SK-N-SH (cell line): Measurements from ENCODE around the gene TRHDE. TPM values are rescaled to one million over a fixed set of nuclear protein-coding genes. Genes with fewer than 3 reads are reported as not detected.
A peak's percentile ranks its signal among the peaks of the same experiment; 100 is the strongest.

ENCODE experiments used
- CTCF ChIA-PET: fragments of 300-600, 350-600 bp; formaldehyde crosslinking; extraction: SDS; loops from one replicate; lab custom pipeline; 2021; lab: Yijun Ruan, JAX
- POLR2A ChIA-PET: fragments of 350-600 bp; sonication (Branson Sonifier 250); formaldehyde crosslinking; extraction: SDS; loops from one replicate; lab custom pipeline; 2020; ENCODE audit warnings: antibody characterized with exemption, inconsistent platforms; lab: Yijun Ruan, JAX
- DNase-seq: peaks from one replicate; pipeline ENCODE4 v3.0.0; 2012
- H2AFZ ChIP-seq: fragments of 200-600 bp; sonication (generic); 2 replicates; pipeline ENCODE4 v1.8.1; 2016; ENCODE audit warnings: antibody characterized with exemption, mild to moderate bottlenecking, low read depth
- H3F3A ChIP-seq: fragments of 200-600 bp; sonication (generic); replicated peaks from 2 replicates; pipeline ENCODE3; 2016; ENCODE audit warnings: antibody characterized with exemption, mild to moderate bottlenecking; ENCODE audit not compliant: insufficient read depth
- H3K27ac ChIP-seq, 2 experiments: fragments of 200-500 bp in 1 of 2; fragments of 200-600 bp in 1 of 2; sonication (Bioruptor generic) in 1 of 2; sonication (generic), shearing (Covaris generic) in 1 of 2; 2 replicates each; pipeline versions ENCODE4 v1.5.1 to v1.6.1; 2014 to 2016; ENCODE audit warnings: low read depth in 2 of 2, inconsistent platforms in 1 of 2, low read length in 1 of 2, mild to moderate bottlenecking in 1 of 2, mixed read lengths in 1 of 2
- H3K27me3 ChIP-seq: fragments of 200-600 bp; sonication (generic), shearing (Covaris generic); 2 replicates; pipeline ENCODE4 v1.6.1; 2016; ENCODE audit warnings: mixed run types; ENCODE audit not compliant: insufficient read depth
- H3K36me3 ChIP-seq, 2 experiments: fragments of 200-500 bp in 1 of 2; fragments of 200-600 bp in 1 of 2; sonication (Bioruptor generic) in 1 of 2; sonication (generic) in 1 of 2; replicated peaks in 1 of 2; 2 replicates each; pipeline versions ENCODE3 to v1.5.1; 2014 to 2016; ENCODE audit warnings: low read length in 1 of 2, mild to moderate bottlenecking in 1 of 2; ENCODE audit not compliant: insufficient read depth in 2 of 2, control insufficient read depth in 1 of 2
- H3K4me1 ChIP-seq, 2 experiments: fragments of 200-500 bp in 1 of 2; fragments of 200-600 bp in 1 of 2; sonication (Bioruptor generic) in 1 of 2; sonication (generic), shearing (Covaris generic) in 1 of 2; 2 replicates each; pipeline versions ENCODE4 v1.5.1 to v1.6.1; 2014 to 2016; ENCODE audit warnings: low read depth in 1 of 2, low read length in 1 of 2, mixed run types in 1 of 2; ENCODE audit not compliant: insufficient read depth in 2 of 2, control insufficient read depth in 1 of 2
- H3K4me2 ChIP-seq: fragments of 200-600 bp; sonication (generic), shearing (Covaris generic); 2 replicates; pipeline ENCODE4 v1.6.1; 2017; ENCODE audit warnings: mixed run types
- H3K4me3 ChIP-seq, 2 experiments: fragments of 200-500 bp in 1 of 2; fragments of 200-600 bp in 1 of 2; sonication (Bioruptor generic) in 1 of 2; sonication (generic), shearing (Covaris generic) in 1 of 2; 2 replicates each; pipeline versions ENCODE4 v1.5.1 to v1.8.1; 2014 to 2016; ENCODE audit warnings: low read depth in 2 of 2, inconsistent platforms in 1 of 2, low read length in 1 of 2, mild to moderate bottlenecking in 1 of 2, mixed read lengths in 1 of 2, moderate library complexity in 1 of 2
- H3K79me2 ChIP-seq: fragments of 200-600 bp; sonication (generic); 2 replicates; pipeline ENCODE4 v1.8.1; 2017; ENCODE audit warnings: mild to moderate bottlenecking; ENCODE audit not compliant: insufficient read depth
- H3K9ac ChIP-seq: fragments of 200-600 bp; sonication (generic); 2 replicates; pipeline ENCODE4 v1.6.1; 2017; ENCODE audit warnings: mixed run types
- H3K9me2 ChIP-seq: fragments of 200-600 bp; sonication (generic); 2 replicates; pipeline ENCODE4 v1.6.1; 2017; ENCODE audit warnings: mixed run types
- H3K9me3 ChIP-seq: fragments of 200-600 bp; sonication (generic); 2 replicates; pipeline ENCODE4 v1.6.1; 2017; ENCODE audit warnings: mixed run types, mild to moderate bottlenecking, moderate library complexity
- H4K20me1 ChIP-seq: fragments of 200-600 bp; sonication (generic); 2 replicates; pipeline ENCODE4 v1.6.1; 2017; ENCODE audit warnings: mild to moderate bottlenecking, mixed run types; ENCODE audit not compliant: insufficient read depth
- EP300 ChIP-seq, 2 experiments: IDR thresholded peaks; 2 replicates each; pipeline versions ENCODE4 v1.4.0 to v1.6.1; 2012; ENCODE audit warnings: borderline replicate concordance in 1 of 2, low read depth in 1 of 2, low read length in 1 of 2
- FOSL2 ChIP-seq: IDR thresholded peaks from 2 replicates; pipeline ENCODE4 v1.4.0; 2012; ENCODE audit warnings: low read depth, mild to moderate bottlenecking, moderate library complexity, borderline replicate concordance
- FOXJ3 ChIP-seq: sonication (generic); formaldehyde crosslinking; IDR thresholded peaks from 2 replicates; pipeline ENCODE4 v1.5.1; 2020; ENCODE audit warnings: mild to moderate bottlenecking, missing genetic modification reagents
- GATA2 ChIP-seq: sonication (generic); formaldehyde crosslinking; IDR thresholded peaks from 2 replicates; pipeline ENCODE4 v1.5.0; 2020; ENCODE audit warnings: mild to moderate bottlenecking, missing genetic modification reagents
- JUND ChIP-seq: IDR thresholded peaks from 2 replicates; pipeline ENCODE4 v1.4.0; 2012
- MAX ChIP-seq: IDR thresholded peaks from 2 replicates; pipeline ENCODE4 v1.4.0; 2012; ENCODE audit warnings: low read depth
- MEF2A ChIP-seq: IDR thresholded peaks from 2 replicates; pipeline ENCODE4 v1.4.0; 2012; ENCODE audit warnings: low read depth, borderline replicate concordance
- MXI1 ChIP-seq: IDR thresholded peaks from 2 replicates; pipeline ENCODE4 v1.6.1; 2012; ENCODE audit warnings: mild to moderate bottlenecking, low read depth, low read length, improper control_type of control experiment
- PBX3 ChIP-seq: IDR thresholded peaks from 2 replicates; pipeline ENCODE4; 2012
- RAD21 ChIP-seq: IDR thresholded peaks from 2 replicates; pipeline ENCODE4 v1.6.1; 2012; ENCODE audit warnings: mild to moderate bottlenecking, low read length
- SMC3 ChIP-seq: IDR thresholded peaks from 2 replicates; pipeline ENCODE4 v1.6.1; 2012; ENCODE audit warnings: low read depth, low read length, improper control_type of control experiment
- WGBS: methylation state at CpG from one replicate; pipeline ENCODE4 v1.1.6; 2017; ENCODE audit warnings: low lambda C conversion rate; 5-methylcytosine and 5-hydroxymethylcytosine counted together
- polyA plus RNA-seq, 3 experiments: library from polyadenylated mRNA; depleted of rRNA; stranded (reverse); fragments of >200 nt; gene quantifications; 2 replicates each; pipeline ENCODE4 v1.2.3, GENCODE V29; 2012
- TF ChIP-seq, protein P1 (sequence below): fragments of 150-350 bp; IDR thresholded peaks from 2 replicates; pipeline ENCODE4 v1.6.1; 2017; ENCODE audit warnings: antibody characterized with exemption, low read length, low read depth, borderline replicate concordance

The TRHDE gene
- polyA plus RNA-seq, 1 of the 3 experiments (the other 2 are of a cell fraction), result 0.46 TPM

DNA sequence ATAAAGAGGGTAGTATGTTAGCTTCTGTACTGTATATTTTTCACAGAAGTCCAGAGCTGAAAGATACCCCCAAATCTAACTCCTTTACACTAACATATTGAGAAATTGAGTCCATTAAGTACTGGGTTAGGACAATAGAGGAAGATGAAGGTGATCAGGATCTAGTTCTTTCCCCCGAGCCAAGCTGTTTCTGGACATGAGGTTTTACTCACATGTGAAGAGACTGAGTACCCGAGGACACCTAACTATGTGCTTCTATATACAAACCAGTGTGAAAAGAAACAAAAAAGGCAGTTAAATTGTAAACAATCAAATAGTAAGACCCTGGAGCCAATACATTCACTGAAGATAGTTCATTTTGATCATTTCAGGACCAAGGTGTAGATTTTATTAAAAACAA is 3.8 kb upstream of the TRHDE start:
- H3K4me3 ChIP-seq, result no peak overlapping the region
- CTCF ChIA-PET, result interaction anchor here (1.0 to 1.7 kb wide), 2 partner anchors 27 to 251 kb away, joined by 3 read pairs; no protein-coding TSS in a partner anchor

DNA sequence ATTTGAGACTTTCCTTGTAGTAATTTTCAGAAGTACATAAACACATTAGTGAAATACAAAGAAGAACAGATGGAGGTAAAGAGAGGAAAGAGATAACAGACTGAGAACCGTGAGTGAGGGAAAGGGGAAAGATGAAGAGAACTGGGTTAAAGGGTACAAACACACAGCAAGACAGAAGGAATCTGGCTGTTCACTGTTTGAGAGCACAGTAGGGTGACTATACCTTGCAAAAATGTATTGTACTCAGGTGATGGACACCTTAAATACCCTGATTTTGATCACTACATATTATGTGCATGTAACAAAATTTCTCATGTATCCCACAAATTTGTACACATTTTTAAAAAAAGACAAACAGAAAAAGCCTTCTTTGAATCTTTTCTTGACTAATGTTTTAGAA is 2.7 kb upstream of the TRHDE start:
- H3K4me2 ChIP-seq, result peak overlapping the region; percentile 87
- CTCF ChIA-PET, result no interaction called here
- H4K20me1 ChIP-seq, result no peaks in the 10 kb centered on the region
- H3F3A ChIP-seq, result no peaks in the 10 kb centered on the region
- H3K79me2 ChIP-seq, result no peaks in the 10 kb centered on the region
- POLR2A ChIA-PET, result no interaction called here
- H3K4me1 ChIP-seq, result peaks cover 3 to 6% of the 10 kb centered on the region in 2 experiments; a peak in 1 of 4 replicates
- 23% methylated on average over 1 of the region's 1 CpG for WGBS
- 0 out of 4 replicates have a peak overlapping the region, but pooled peaks of 1 of the 2 experiments have one; percentile 69 for H3K4me3 ChIP-seq
- no peak overlapping the region for H2AFZ ChIP-seq
- TF ChIP-seq, protein P1, sequence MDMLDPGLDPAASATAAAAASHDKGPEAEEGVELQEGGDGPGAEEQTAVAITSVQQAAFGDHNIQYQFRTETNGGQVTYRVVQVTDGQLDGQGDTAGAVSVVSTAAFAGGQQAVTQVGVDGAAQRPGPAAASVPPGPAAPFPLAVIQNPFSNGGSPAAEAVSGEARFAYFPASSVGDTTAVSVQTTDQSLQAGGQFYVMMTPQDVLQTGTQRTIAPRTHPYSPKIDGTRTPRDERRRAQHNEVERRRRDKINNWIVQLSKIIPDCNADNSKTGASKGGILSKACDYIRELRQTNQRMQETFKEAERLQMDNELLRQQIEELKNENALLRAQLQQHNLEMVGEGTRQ, result no peak
- DNase-seq, result no peak
- H3K9me3 ChIP-seq, result no peaks in the 10 kb centered on the region
- H3K27me3 ChIP-seq, result no peaks in the 10 kb centered on the region
- H3K9ac ChIP-seq, result no peak overlapping the region
- H3K36me3 ChIP-seq, result no peaks in the 10 kb centered on the region
- H3K27ac ChIP-seq, result no peak overlapping the region
- no peaks in the 10 kb centered on the region for H3K9me2 ChIP-seq

More for the DNA sequence above, 3.8 kb upstream of the TRHDE start:
- 43% methylated on average over 2 of the region's 2 CpGs for WGBS
- no peaks in the 10 kb centered on the region for H3F3A ChIP-seq
- no peak overlapping the region for H3K9ac ChIP-seq
- no peaks in the 10 kb centered on the region for H3K36me3 ChIP-seq
- H3K4me2 ChIP-seq, result no peak overlapping the region
- H3K79me2 ChIP-seq, result no peaks in the 10 kb centered on the region
- DNase-seq, result no peak
- no peaks in the 10 kb centered on the region for H4K20me1 ChIP-seq
- H3K27me3 ChIP-seq, result no peaks in the 10 kb centered on the region
- TF ChIP-seq GATA2 (CRISPR knock-in tag) (no peak), RAD21 (no peak), FOXJ3 (CRISPR knock-in tag) (no peak), FOSL2 (no peak), PBX3 (no peak), EP300 (IDR thresholded peaks at IDR 0.05; ENCODE audit: borderline replicate concordance in 1 of 2, low read depth in 1 of 2, low read length in 1 of 2) (no peak), MXI1 (no peak), SMC3 (no peak), MAX (no peak), JUND (no peak), MEF2A (no peak)
- POLR2A ChIA-PET, result no interaction called here
- H3K9me3 ChIP-seq, result no peaks in the 10 kb centered on the region
- no peaks in the 10 kb centered on the region for H3K9me2 ChIP-seq
- H3K27ac ChIP-seq, result no peak overlapping the region
- peaks cover 3 to 6% of the 10 kb centered on the region in 2 experiments; a peak in 1 of 4 replicates for H3K4me1 ChIP-seq
- H2AFZ ChIP-seq, result 0 out of 2 replicates have a peak overlapping the region, but pooled peaks have one; percentile 26
